Measurements from ENCODE around the gene JMJD8. TPM values are rescaled to one million over a fixed set of nuclear protein-coding genes. Genes with fewer than 3 reads are reported as not detected.

JMJD8 gene
- polyA plus RNA-seq, 1 donor (not counting 4 experiments of a cell fraction or from before 2014, with no cell fraction given), result 20.1 TPM

DNA sequence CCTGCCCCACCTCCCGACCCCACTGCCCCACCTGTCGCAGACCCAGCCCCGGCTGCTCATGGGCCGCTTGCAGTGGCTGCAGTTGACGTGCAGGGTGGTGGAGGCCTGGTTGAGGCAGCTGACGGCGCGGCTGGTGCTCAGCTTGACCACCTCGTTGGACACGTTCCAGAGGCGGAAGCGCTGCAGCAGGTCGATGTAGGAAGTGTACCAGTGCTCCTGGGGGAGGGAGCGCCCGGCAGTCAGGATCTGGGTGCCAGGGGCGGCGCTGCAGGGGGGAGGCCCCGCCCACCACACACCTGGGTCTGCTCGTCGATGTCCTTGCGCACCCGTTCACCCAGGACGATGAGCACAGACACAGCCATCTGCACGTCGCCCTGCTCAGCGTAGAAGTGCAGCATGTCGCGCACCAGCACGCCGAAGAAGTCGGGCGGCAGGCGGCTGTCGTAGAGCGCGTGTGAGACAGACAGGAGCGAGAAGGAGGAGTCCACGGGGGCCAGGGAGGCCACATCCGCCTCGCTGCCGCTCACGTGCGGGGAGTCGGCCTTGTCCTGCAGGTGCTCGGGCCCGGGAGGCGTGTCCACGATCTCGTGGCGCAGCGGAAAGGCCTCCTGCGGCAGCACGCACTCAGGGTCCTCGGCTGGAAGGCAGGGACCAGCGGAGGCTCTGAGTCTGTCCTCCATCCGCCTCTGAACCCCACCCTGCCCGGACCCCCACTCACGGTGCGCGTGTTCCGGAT, 995 bp upstream of the JMJD8 start:
- TF ChIP-seq, protein P1, sequence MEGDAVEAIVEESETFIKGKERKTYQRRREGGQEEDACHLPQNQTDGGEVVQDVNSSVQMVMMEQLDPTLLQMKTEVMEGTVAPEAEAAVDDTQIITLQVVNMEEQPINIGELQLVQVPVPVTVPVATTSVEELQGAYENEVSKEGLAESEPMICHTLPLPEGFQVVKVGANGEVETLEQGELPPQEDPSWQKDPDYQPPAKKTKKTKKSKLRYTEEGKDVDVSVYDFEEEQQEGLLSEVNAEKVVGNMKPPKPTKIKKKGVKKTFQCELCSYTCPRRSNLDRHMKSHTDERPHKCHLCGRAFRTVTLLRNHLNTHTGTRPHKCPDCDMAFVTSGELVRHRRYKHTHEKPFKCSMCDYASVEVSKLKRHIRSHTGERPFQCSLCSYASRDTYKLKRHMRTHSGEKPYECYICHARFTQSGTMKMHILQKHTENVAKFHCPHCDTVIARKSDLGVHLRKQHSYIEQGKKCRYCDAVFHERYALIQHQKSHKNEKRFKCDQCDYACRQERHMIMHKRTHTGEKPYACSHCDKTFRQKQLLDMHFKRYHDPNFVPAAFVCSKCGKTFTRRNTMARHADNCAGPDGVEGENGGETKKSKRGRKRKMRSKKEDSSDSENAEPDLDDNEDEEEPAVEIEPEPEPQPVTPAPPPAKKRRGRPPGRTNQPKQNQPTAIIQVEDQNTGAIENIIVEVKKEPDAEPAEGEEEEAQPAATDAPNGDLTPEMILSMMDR (optimal IDR thresholded peaks at IDR 0.05 in 1 of 3, IDR thresholded peaks at IDR 0.05 in 1 of 3, conservative IDR thresholded peaks at IDR 0.05 in 1 of 3; ENCODE audit: extremely low read depth in 1 of 3, insufficient read depth in 2 of 3, low read length in 3 of 3), result no peak
- no peak for TF ChIP-seq EZH2 (IDR thresholded peaks at IDR 0.05; ENCODE audit: low read length)
- no peak for FAIRE-seq
- no peak overlapping the region for H2AFZ ChIP-seq (ENCODE audit: control insufficient read depth, low read length)
- peaks cover 33% of the 10 kb centered on the region for H3K4me1 ChIP-seq (ENCODE audit: control insufficient read depth, extremely low read depth, insufficient read depth, low read length)
- peaks cover 41% of the 10 kb centered on the region for H3K79me2 ChIP-seq (ENCODE audit: control insufficient read depth, insufficient read depth, low read length)
- no peaks in the 10 kb centered on the region for H3K9me3 ChIP-seq (ENCODE audit: control insufficient read depth, low read depth, low read length)
- H3K27ac ChIP-seq (ENCODE audit: control insufficient read depth, insufficient read depth, low read length), result no peak overlapping the region
- dilution Hi-C loops (cut with MboI; ENCODE audit: extremely low pct_ligation_motif_present, low sequenced_read_pairs), result no loop called here
- H4K20me1 ChIP-seq (ENCODE audit: control insufficient read depth, extremely low read depth, insufficient read depth, low read length), result peaks cover 16% of the 10 kb centered on the region
- H3K4me3 ChIP-seq (ENCODE audit: control insufficient read depth in 2 of 3, extremely low read depth in 1 of 3, insufficient read depth in 2 of 3, low read depth in 1 of 3, low read length in 3 of 3), result peak overlapping the region in 1 of 3 experiments; percentile 60
- H3K36me3 ChIP-seq (ENCODE audit: control insufficient read depth in 2 of 2, extremely low read depth in 1 of 2, insufficient read depth in 2 of 2, low read length in 2 of 2), result peaks cover 12 to 37% of the 10 kb centered on the region in 2 experiments
- DNase-seq (ENCODE audit: low read depth, low spot score), result no peak
- no peaks in the 10 kb centered on the region for H3K9me1 ChIP-seq (ENCODE audit: control insufficient read depth, extremely low read depth, insufficient read depth, low read length)
- no peak overlapping the region for H3K9ac ChIP-seq (ENCODE audit: control insufficient read depth, extremely low read depth, insufficient read depth, low read length)
- H3K4me2 ChIP-seq (ENCODE audit: control insufficient read depth, extremely low read depth, insufficient read depth, low read depth, low read length), result peak overlapping the region; percentile 27
- H3K27me3 ChIP-seq (ENCODE audit: control insufficient read depth, extremely low read depth, insufficient read depth, low read length), result no peaks in the 10 kb centered on the region

DNA sequence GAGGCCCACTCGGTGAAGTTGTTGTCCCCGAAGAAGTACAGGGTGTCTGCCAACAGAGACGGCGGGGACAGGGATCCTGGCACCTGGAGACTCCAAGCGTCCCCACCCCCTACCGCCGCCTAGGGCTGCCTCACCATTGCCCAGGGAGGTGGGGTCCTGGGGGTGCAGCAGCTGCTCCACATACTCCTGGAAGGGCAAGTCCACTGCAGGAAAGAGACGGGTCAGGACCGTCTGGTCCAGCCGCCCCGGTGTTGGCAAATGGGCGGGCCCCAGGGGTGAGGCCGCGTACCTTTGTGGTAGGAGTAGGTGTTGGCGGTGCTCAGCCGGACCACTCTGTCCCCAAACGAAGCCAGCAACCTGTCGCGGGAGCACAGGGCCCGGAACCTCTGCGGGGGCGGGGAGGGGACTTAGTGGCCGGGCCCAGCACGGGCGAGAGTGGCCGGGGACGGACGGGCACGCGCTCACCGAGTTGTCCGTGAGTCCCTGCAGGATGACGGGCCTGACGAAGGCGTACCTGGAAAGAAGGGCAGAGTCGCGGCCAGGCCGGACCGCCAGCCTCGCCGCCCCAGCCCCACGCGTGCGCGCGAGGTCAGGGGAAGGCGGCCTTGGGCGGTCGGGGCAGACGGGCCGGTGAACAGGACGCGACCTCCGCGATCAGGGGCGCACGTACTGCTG, 601 bp downstream of the JMJD8 start:
- no peak for DNase-seq (ENCODE audit: low read depth, low spot score)
- TF ChIP-seq, protein P1 (optimal IDR thresholded peaks at IDR 0.05 in 1 of 3, IDR thresholded peaks at IDR 0.05 in 1 of 3, conservative IDR thresholded peaks at IDR 0.05 in 1 of 3; ENCODE audit: extremely low read depth in 1 of 3, insufficient read depth in 2 of 3, low read length in 3 of 3), result no peak
- TF ChIP-seq EZH2 (IDR thresholded peaks at IDR 0.05; ENCODE audit: low read length), result no peak
- H4K20me1 ChIP-seq (ENCODE audit: control insufficient read depth, extremely low read depth, insufficient read depth, low read length), result peaks cover 16% of the 10 kb centered on the region
- no peak for FAIRE-seq
- peak overlapping the region; percentile 60 for H3K9ac ChIP-seq (ENCODE audit: control insufficient read depth, extremely low read depth, insufficient read depth, low read length)
- H3K9me3 ChIP-seq (ENCODE audit: control insufficient read depth, low read depth, low read length), result no peaks in the 10 kb centered on the region
- peak overlapping the region; percentile 60 to 68 (median 66) for H3K4me3 ChIP-seq (ENCODE audit: control insufficient read depth in 2 of 3, extremely low read depth in 1 of 3, insufficient read depth in 2 of 3, low read depth in 1 of 3, low read length in 3 of 3)
- H3K27ac ChIP-seq (ENCODE audit: control insufficient read depth, insufficient read depth, low read length), result peak overlapping the region; percentile 31
- peaks cover 27% of the 10 kb centered on the region for H3K4me1 ChIP-seq (ENCODE audit: control insufficient read depth, extremely low read depth, insufficient read depth, low read length)
- dilution Hi-C loops (cut with MboI; ENCODE audit: extremely low pct_ligation_motif_present, low sequenced_read_pairs), result no loop called here
- H3K27me3 ChIP-seq (ENCODE audit: control insufficient read depth, extremely low read depth, insufficient read depth, low read length), result no peaks in the 10 kb centered on the region
- H2AFZ ChIP-seq (ENCODE audit: control insufficient read depth, low read length), result no peak overlapping the region
- peaks cover 12 to 37% of the 10 kb centered on the region in 2 experiments for H3K36me3 ChIP-seq (ENCODE audit: control insufficient read depth in 2 of 2, extremely low read depth in 1 of 2, insufficient read depth in 2 of 2, low read length in 2 of 2)
- peaks cover 37% of the 10 kb centered on the region for H3K79me2 ChIP-seq (ENCODE audit: control insufficient read depth, insufficient read depth, low read length)
- H3K9me1 ChIP-seq (ENCODE audit: control insufficient read depth, extremely low read depth, insufficient read depth, low read length), result no peaks in the 10 kb centered on the region
- peak overlapping the region; percentile 80 for H3K4me2 ChIP-seq (ENCODE audit: control insufficient read depth, extremely low read depth, insufficient read depth, low read depth, low read length)

Data from keratinocyte (primary cell).